GM23338 (cell line): Measurements from ENCODE around the gene SH2D2A.

ENCODE experiments used
- CREB1 ChIP-seq: fragments of 250-450 bp; sonication (Bioruptor Pico); IDR thresholded peaks from 2 replicates; pipeline ENCODE4 v1.5.0; 2020; ENCODE audit warnings: low read depth, mild to moderate bottlenecking, moderate library complexity
- EZH2 ChIP-seq: fragments of 200-600 bp; sonication (generic); IDR thresholded peaks from one replicate; pipeline ENCODE4 v1.8.0; 2017; ENCODE audit warnings: antibody characterized with exemption, mild to moderate bottlenecking, low read depth; ENCODE audit not compliant: unreplicated experiment
- EZH2phosphoT487 ChIP-seq: fragments of 200-600 bp; sonication (generic); IDR thresholded peaks from one replicate; pipeline ENCODE4 v1.8.1; 2018; ENCODE audit warnings: antibody characterized with exemption; ENCODE audit not compliant: unreplicated experiment
- JUNB ChIP-seq: IDR thresholded peaks from one replicate; pipeline ENCODE4 v1.6.1; 2016; ENCODE audit warnings: antibody characterized with exemption; ENCODE audit not compliant: unreplicated experiment
- POLR2AphosphoS5 ChIP-seq: IDR thresholded peaks from 2 replicates; pipeline ENCODE4 v1.6.1; 2016; ENCODE audit warnings: antibody characterized with exemption, low read depth
- STAT1 ChIP-seq: IDR thresholded peaks from one replicate; pipeline ENCODE4 v1.6.1; 2016; ENCODE audit warnings: antibody characterized with exemption; ENCODE audit not compliant: unreplicated experiment
- ZNF114 ChIP-seq: fragments of 250-450 bp; sonication (Bioruptor Pico); IDR thresholded peaks from 2 replicates; pipeline ENCODE4 v1.5.0; 2020; ENCODE audit warnings: mild to moderate bottlenecking, moderate library complexity
- ZNF331 ChIP-seq: fragments of 250-450 bp; sonication (Bioruptor Pico); IDR thresholded peaks from 2 replicates; pipeline ENCODE4 v1.5.0; 2020; ENCODE audit warnings: low read depth, mild to moderate bottlenecking, moderate library complexity
- TF ChIP-seq, protein P1 (sequence below), 2 experiments: fragments of 200-600 bp in 1 of 2; sonication (generic) in 1 of 2; conservative IDR thresholded peaks; 2 replicates each; pipeline versions ENCODE4 v1.5.1 to v1.6.1; 2016 to 2017; ENCODE audit warnings: antibody characterized with exemption in 2 of 2, low read depth in 2 of 2, mild to moderate bottlenecking in 2 of 2, moderate library complexity in 1 of 2
- TF ChIP-seq, protein P2 (sequence below): IDR thresholded peaks from one replicate; pipeline ENCODE4 v1.6.1; 2018; ENCODE audit warnings: antibody characterized with exemption; ENCODE audit not compliant: unreplicated experiment

DNA sequence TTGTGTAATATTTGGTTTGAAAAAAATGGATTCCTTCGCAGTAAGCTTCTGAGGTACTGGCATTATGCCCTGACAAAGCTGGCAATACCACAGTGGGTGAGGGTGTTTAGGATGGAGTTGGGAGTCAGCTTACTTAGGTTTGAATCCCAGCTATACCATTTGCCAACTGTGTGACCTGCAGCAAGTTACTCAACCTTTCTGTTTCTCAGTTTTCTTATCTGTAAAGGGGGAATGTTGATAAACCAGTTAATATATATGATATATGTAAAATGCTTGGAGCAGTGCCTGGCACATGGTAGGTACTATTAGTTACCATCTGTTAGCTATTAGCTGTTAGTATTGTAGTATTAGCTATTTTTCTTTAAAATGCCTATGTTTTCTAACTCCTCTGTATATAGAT is 60.3 kb downstream of the SH2D2A start:
- TF ChIP-seq EZH2 (no peak), EZH2phosphoT487 (no peak), JUNB (no peak), POLR2AphosphoS5 (no peak), ZNF331 (CRISPR knock-in tag) (no peak), CREB1 (CRISPR knock-in tag) (no peak), ZNF114 (CRISPR knock-in tag) (no peak), STAT1 (no peak)
- TF ChIP-seq, protein P1, sequence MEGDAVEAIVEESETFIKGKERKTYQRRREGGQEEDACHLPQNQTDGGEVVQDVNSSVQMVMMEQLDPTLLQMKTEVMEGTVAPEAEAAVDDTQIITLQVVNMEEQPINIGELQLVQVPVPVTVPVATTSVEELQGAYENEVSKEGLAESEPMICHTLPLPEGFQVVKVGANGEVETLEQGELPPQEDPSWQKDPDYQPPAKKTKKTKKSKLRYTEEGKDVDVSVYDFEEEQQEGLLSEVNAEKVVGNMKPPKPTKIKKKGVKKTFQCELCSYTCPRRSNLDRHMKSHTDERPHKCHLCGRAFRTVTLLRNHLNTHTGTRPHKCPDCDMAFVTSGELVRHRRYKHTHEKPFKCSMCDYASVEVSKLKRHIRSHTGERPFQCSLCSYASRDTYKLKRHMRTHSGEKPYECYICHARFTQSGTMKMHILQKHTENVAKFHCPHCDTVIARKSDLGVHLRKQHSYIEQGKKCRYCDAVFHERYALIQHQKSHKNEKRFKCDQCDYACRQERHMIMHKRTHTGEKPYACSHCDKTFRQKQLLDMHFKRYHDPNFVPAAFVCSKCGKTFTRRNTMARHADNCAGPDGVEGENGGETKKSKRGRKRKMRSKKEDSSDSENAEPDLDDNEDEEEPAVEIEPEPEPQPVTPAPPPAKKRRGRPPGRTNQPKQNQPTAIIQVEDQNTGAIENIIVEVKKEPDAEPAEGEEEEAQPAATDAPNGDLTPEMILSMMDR (conservative IDR thresholded peaks at IDR 0.05; ENCODE audit: low read depth in 2 of 2): no peak
- TF ChIP-seq, protein P2, sequence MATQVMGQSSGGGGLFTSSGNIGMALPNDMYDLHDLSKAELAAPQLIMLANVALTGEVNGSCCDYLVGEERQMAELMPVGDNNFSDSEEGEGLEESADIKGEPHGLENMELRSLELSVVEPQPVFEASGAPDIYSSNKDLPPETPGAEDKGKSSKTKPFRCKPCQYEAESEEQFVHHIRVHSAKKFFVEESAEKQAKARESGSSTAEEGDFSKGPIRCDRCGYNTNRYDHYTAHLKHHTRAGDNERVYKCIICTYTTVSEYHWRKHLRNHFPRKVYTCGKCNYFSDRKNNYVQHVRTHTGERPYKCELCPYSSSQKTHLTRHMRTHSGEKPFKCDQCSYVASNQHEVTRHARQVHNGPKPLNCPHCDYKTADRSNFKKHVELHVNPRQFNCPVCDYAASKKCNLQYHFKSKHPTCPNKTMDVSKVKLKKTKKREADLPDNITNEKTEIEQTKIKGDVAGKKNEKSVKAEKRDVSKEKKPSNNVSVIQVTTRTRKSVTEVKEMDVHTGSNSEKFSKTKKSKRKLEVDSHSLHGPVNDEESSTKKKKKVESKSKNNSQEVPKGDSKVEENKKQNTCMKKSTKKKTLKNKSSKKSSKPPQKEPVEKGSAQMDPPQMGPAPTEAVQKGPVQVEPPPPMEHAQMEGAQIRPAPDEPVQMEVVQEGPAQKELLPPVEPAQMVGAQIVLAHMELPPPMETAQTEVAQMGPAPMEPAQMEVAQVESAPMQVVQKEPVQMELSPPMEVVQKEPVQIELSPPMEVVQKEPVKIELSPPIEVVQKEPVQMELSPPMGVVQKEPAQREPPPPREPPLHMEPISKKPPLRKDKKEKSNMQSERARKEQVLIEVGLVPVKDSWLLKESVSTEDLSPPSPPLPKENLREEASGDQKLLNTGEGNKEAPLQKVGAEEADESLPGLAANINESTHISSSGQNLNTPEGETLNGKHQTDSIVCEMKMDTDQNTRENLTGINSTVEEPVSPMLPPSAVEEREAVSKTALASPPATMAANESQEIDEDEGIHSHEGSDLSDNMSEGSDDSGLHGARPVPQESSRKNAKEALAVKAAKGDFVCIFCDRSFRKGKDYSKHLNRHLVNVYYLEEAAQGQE: no peak
